Right cardiac atrium (tissue), 5 donors: Measurements from ENCODE around the gene TMOD1. TPM values are rescaled to one million over a fixed set of nuclear protein-coding genes. Genes with fewer than 3 reads are reported as not detected.

Source experiments
- ATAC-seq, 2 donors: fragments of 200-7000 bp; cut with Tn5 transposase; one replicate each; pipeline versions ENCODE4 v1.8.0 to v1.9.1; 2020; ENCODE audit warnings: moderate library complexity in 2 of 2, mild to moderate bottlenecking in 1 of 2
- DNase-seq, 3 donors: peaks; one replicate each; pipeline ENCODE4 v3.0.0-alpha.2; 2020
- H3K27ac ChIP-seq: one replicate; pipeline ENCODE4 v1.5.1; 2013; ENCODE audit warnings: mild to moderate bottlenecking, low read length, control low read depth, moderate library complexity
- H3K27me3 ChIP-seq: one replicate; pipeline ENCODE4 v1.6.1; 2013; ENCODE audit not compliant: control insufficient read depth, insufficient read depth
- H3K4me1 ChIP-seq: one replicate; pipeline ENCODE4 v1.6.1; 2013; ENCODE audit warnings: low read length; ENCODE audit not compliant: control insufficient read depth, insufficient read depth
- H3K4me3 ChIP-seq: one replicate; pipeline ENCODE4 v1.5.1; 2013; ENCODE audit warnings: low read length, control low read depth
- H3K9me3 ChIP-seq: one replicate; pipeline ENCODE4 v1.6.1; 2013; ENCODE audit warnings: low read length; ENCODE audit not compliant: control insufficient read depth
- WGBS: extraction: QIAGEN DNeasy Blood & Tissue Kit; methylation state at CpG from one replicate; pipeline ENCODE4 v1.1.7; 2013; 5-methylcytosine and 5-hydroxymethylcytosine counted together
- intact Hi-C, 4 donors: fragments of 100-400 bp; cut with DNase I; formaldehyde crosslinking; loops; one replicate each; pipeline versions ENCODE4 v1.11.0 to v1.14.0; 2022 to 2023
- polyA plus RNA-seq: library from polyadenylated mRNA; stranded (reverse); fragments of 200-250 nt; gene quantifications from one replicate; pipeline ENCODE4 v1.2.3, GENCODE V29; 2013
- total RNA-seq, 4 donors: library from RNA; stranded (reverse); fragmentation: NEBNext Ultra II Directional; extraction: Animal tissue kit (Norgen Biotek cat#: 25700); gene quantifications; one replicate each; pipeline ENCODE4 v1.2.1, GENCODE V29; 2021
- donor health status: healthy with polysubstance abuse.
- donor health status: DM: no; HTN: yes; CAD: no.
- donor health status: DM: no; HTN: no; CAD: no.
- donor health status: DM: no; HTN: yes; CAD: no; lungs with severe emphysema.
- donor health status: DM: yes; HTN: yes; CAD: no.

The TMOD1 gene
- total and polyA plus RNA-seq, 5 donors: 177 to 220 (median 197) TPM

DNA sequence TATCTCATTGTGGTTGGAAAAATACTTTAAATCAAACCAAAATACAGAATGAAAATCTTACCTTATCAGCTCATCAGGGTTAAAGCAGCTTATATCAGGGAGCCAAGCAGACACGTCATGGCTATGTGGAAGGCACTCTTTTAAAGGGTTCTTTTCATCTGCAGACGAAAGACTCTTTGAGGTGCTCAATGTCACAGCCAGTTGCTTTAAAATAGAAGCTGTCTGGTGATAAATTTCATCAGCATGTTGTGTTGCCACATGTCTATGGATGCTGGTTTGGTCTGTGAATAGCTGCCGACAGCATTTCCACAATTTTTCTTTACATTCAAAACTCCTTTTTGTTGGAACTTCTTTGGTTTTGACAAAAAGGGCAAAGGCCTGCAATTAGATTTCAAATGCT is 124.2 kb downstream of the TMOD1 start:
- 46% methylated on average over 3 of the region's 3 CpGs for WGBS
- intact Hi-C loops: no loop called here
- ATAC-seq (peak; percentile 59 to 68), DNase-seq (no peak)
- Histone ChIP-seq H3K4me3 (no peak overlapping the region), H3K27me3 (no peaks in the 10 kb centered on the region), H3K9me3 (no peaks in the 10 kb centered on the region), H3K4me1 (peaks cover 5% of the 10 kb centered on the region), H3K27ac (no peak overlapping the region)

DNA sequence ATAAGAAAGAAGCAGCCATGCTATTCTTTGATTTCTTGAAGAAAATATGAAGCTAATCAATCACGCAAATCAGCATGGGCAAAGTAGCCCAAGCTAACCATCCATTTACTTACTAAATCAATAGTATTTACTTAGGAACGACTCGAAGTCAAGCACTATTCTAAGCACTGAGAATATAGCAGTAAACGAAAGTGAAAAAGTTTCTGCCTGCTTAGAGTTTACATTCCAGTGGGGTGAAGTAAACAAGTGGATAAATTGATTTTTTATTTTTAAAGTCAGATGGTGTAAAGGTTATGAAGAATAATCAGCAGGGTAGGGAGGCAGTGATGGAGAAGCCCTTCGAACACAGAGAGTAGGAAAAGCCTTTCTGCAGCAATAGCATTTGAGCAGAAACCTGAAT is 126.2 kb downstream of the TMOD1 start:
- no peak for DNase-seq
- Histone ChIP-seq H3K4me1 (peaks cover 7% of the 10 kb centered on the region), H3K9me3 (no peaks in the 10 kb centered on the region), H3K27ac (no peak overlapping the region), H3K4me3 (no peak overlapping the region), H3K27me3 (no peaks in the 10 kb centered on the region)
- intact Hi-C loops: no loop called here
- ATAC-seq: no peak
- 73% methylated on average over 5 of the region's 5 CpGs for WGBS

DNA sequence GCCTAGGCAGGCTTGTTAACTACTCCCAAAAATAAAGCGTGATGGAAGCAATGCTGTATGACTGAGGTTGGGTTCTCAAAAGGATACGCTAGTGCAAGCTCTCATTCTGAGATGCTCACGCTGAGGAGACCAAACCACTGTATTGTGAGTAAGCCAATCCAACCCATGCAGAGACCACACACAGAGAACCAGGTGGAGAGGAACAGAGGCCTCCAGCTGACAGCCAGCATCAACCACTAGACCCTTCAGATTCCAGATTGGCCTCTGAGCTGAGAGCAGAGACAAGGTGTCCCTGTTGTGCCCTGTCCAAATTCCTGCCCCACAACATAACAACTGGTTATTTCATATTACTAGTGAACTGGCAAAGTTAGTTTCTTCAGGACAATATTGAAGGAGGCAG is 127.2 kb downstream of the TMOD1 start:
- peaks cover 7% of the 10 kb centered on the region for H3K4me1 ChIP-seq
- ATAC-seq (no peak), DNase-seq (no peak)
- no peak overlapping the region for H3K4me3 ChIP-seq
- H3K9me3 ChIP-seq: no peaks in the 10 kb centered on the region
- WGBS: 80% methylated on average over 3 of the region's 3 CpGs
- H3K27ac ChIP-seq: peak overlapping the region; percentile 71
- no peaks in the 10 kb centered on the region for H3K27me3 ChIP-seq
- intact Hi-C loops: no loop called here

DNA sequence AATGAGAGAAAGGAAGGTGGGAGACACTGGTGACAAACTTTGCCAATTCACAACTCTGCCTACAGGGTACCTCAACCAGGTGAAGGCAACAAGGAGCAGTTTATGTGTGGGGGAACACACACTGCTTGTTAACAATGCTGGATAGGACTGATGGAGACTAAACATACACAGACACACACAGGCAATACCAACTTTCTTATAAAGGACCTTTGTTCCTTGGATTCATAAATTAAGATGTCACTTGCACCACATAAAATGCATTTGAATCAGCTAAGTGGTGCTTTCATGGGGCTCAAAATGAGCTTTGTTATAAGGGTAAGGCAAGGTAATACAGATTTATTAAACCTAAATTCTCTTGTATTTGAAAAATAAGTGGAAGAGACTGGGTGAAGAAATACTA is 127.7 kb downstream of the TMOD1 start:
- DNase-seq (no peak), ATAC-seq (no peak)
- H3K27ac ChIP-seq: peak overlapping the region; percentile 23
- no peaks in the 10 kb centered on the region for H3K27me3 ChIP-seq
- H3K9me3 ChIP-seq: no peaks in the 10 kb centered on the region
- peaks cover 7% of the 10 kb centered on the region for H3K4me1 ChIP-seq
- intact Hi-C loops: no loop called here
- no peak overlapping the region for H3K4me3 ChIP-seq

DNA sequence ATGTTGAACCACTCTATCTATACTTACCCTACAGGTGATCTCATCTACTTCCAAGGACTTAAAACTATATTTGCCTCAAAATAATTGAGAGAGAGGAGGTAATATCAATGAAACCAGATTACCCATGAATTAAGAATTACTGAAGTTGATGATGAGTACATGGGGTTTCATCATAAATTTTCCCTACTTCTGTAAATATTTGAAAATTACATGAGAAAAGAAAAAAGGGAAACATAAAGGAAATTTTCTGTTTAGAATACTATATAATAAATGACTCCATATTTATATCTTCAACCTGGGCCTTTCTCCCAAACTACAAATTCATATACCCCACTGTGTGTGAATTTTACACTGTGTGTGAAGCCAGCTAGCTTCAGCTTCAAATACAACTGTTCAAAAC is 129.1 kb downstream of the TMOD1 start:
- no peaks in the 10 kb centered on the region for H3K9me3 ChIP-seq
- no peak overlapping the region for H3K4me3 ChIP-seq
- no peaks in the 10 kb centered on the region for H3K27me3 ChIP-seq
- ATAC-seq (no peak), DNase-seq (no peak)
- no peak overlapping the region for H3K27ac ChIP-seq
- peaks cover 7% of the 10 kb centered on the region for H3K4me1 ChIP-seq
- intact Hi-C loops: no loop called here

DNA sequence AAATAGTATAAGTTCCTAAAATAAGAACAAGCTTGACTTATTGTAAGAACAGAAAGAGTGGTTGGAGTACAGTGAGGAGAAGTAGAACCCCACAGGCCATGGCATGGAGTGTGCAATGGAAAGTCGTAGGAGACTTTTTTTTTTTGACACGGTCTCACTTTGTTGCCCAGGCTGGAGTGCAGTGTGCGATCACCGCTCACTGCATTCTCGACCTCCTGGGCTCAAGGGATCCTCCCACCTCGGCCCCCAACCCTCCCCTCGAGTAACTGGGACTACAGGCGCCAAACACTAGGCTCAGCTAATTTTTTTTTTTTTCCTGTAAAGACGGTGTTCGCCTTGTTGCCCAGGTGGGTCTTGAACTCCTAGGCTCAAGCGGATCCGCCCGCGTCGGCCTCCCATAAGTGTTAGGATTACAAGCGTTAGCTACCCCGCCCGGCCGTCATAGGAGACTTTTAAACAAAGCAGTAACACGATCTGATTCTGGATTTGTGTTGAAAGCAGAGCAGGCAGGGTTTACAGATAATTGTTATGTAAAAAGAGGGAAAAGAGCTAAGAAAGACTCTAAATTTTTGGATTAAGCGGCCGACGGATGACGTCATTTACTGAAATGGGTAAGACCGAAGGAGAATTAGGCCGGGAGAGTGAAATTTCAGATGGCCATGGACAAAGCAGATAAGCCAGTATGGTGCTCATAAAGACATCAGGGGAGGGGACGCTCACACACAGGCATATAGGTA is 130.9 kb downstream of the TMOD1 start:
- H3K27me3 ChIP-seq: no peaks in the 10 kb centered on the region
- H3K4me1 ChIP-seq: peaks cover 9% of the 10 kb centered on the region
- 1% methylated on average over 27 of the region's 27 CpGs for WGBS
- intact Hi-C loops: no loop called here
- DNase-seq (peak; percentile 67 to 86 (median 73)), ATAC-seq (peak; percentile 30 to 39)
- no peaks in the 10 kb centered on the region for H3K9me3 ChIP-seq
- H3K4me3 ChIP-seq: peak overlapping the region; percentile 64
- peak overlapping the region; percentile 92 for H3K27ac ChIP-seq

DNA sequence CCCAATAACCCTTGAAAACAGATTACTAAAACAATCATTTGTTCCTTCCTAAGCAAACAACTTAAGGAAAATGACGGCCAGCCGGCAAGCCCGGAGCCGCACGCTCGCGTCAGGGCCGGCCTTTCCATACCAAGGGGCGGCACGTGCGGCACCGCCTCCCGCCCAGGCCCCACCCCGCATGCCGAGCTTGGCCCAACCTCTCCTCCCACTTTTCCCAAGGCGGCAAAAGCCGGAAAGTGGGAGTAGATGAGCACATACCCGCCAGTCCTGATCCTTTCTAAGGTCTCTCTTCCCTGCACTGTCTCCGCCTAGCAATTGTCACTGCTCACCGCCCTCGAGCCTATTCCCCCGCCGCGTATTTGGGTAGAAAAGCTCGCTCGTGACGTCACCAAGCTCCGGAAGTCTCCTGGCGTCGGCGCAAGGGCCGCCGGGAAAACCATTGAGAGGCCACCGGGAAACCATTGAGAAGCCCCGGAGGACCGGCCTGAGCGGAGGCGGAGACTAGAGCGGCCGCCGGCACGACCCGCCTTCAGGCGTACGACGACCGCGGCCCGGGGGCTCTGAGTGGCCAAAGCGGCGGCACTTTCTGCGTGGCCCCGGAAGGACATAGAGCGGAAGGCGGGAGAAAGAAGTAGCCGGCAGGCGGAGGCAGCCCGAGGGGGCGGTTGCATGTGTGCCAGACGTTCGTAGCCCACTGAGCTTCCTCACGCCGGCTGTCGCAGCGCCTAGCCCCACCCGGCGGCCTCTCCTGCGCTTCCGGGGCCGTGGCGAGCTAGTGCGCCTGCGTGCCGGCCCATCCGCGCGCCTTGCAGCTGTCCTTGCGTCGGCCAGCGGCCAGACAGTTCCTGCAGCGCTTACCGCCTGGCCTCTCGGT is 131.8 kb downstream of the TMOD1 start, which contains the start of the genes NCBP1 and TSTD2:
Gene NCBP1, plus strand, starts transcription at position 837 of the 874 bp plus-strand sequence. CDS start 61 bp downstream, outside the sequence.
Gene TSTD2, minus strand, starts transcription at position 384 of the 874 bp plus-strand sequence. CDS start 5,806 bp downstream, outside the sequence.
- Histone ChIP-seq H3K27me3 (no peaks in the 10 kb centered on the region), H3K4me3 (peak within 1 kb of the TSS; percentile 64), H3K4me1 (peaks cover 9% of the 10 kb centered on the region), H3K9me3 (no peaks in the 10 kb centered on the region), H3K27ac (peak within 1 kb of the TSS; percentile 92)
- WGBS: under 1% methylated on average over 83 of the region's 83 CpGs
- DNase-seq: peak; percentile 98 to 99 (median 99)
- intact Hi-C loops: no loop called here
- ATAC-seq: peak; percentile 96 to 97

DNA sequence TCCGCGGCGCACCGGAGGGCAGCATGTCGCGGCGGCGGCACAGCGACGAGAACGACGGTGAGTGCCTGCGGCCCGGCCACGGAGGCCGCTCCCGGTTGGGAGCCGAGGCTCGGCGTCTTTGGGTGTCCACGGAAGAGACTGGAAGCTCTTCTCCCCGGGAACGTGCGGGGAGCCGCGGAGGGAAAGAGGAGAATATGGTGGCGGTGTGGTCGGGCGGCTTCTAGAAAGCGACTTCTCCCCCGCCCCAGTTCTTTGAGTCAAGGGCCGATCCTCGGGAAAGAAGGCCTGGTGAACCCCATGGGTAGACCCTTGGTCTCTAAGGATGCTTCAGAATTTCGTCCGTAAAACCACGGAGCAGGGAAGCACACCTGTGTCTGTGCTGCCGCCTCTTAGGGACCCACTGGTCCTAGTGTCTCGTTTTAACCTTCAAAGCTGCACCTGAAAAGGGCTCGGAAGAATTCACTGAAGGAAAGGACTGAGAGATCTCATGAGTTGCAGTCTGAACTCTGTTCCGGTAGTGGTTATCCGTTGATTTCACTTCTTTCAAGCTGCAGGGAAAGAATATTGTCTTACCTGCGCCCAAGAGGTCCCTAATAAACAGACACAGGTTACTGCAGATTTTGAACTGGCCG is 132.5 kb downstream of the TMOD1 start:
- H3K4me1 ChIP-seq: peaks cover 6% of the 10 kb centered on the region
- DNase-seq (no peak), ATAC-seq (no peak)
- WGBS: under 1% methylated on average over 43 of the region's 43 CpGs
- intact Hi-C loops: no loop called here
- peak overlapping the region; percentile 64 for H3K4me3 ChIP-seq
- peak overlapping the region; percentile 92 for H3K27ac ChIP-seq
- no peaks in the 10 kb centered on the region for H3K27me3 ChIP-seq
- no peaks in the 10 kb centered on the region for H3K9me3 ChIP-seq

DNA sequence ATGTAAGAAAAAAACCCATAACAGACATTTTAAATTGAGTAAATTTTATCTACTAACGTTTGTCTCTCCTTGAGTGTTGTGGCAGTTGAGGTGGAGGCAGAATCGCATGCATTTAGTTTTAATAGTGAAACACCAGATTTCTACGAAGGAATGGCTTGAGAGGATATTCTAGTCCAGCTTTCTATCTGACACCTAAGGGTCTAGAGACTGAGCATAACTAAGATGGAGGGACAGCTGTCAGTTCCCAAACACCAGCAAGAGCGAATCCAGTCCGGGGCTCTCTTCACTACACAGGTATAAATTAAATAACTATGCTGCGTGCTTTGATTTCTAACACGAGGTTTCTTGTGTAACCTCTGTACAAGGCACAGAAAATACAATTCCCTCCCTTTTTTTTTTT is 133.6 kb downstream of the TMOD1 start:
- H3K27me3 ChIP-seq: no peaks in the 10 kb centered on the region
- DNase-seq: no peak
- H3K27ac ChIP-seq: no peak overlapping the region
- intact Hi-C loops: no loop called here
- ATAC-seq: no peak
- no peaks in the 10 kb centered on the region for H3K9me3 ChIP-seq
- whole genome bisulfite sequencing: 74% methylated on average over 7 of the region's 7 CpGs
- H3K4me1 ChIP-seq: peaks cover 6% of the 10 kb centered on the region
- peak overlapping the region; percentile 64 for H3K4me3 ChIP-seq

DNA sequence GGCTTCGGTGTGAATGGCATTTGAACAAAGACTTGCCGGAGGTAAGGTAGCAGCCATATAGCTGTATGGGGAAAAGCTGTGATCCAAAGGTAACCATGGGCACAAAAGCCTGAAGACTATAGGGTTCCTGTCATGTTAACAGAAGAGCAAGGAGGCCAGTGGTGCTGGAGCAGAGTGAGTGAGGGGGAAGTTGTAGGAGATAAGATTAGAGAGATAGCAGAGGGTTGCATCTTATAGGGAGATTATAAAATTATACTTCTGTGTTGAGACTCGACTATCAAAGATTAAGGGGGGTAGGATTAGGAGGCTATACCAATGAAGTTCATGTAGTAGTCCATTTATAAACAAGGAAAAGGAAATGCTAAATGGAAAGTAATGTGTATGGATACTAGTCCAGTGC is 135.4 kb downstream of the TMOD1 start:
- WGBS: 69% methylated on average over 3 of the region's 3 CpGs
- no peaks in the 10 kb centered on the region for H3K9me3 ChIP-seq
- no peaks in the 10 kb centered on the region for H3K27me3 ChIP-seq
- no peak overlapping the region for H3K27ac ChIP-seq
- intact Hi-C loops: no loop called here
- DNase-seq (no peak), ATAC-seq (no peak)
- peaks cover 3% of the 10 kb centered on the region for H3K4me1 ChIP-seq
- no peak overlapping the region for H3K4me3 ChIP-seq

DNA sequence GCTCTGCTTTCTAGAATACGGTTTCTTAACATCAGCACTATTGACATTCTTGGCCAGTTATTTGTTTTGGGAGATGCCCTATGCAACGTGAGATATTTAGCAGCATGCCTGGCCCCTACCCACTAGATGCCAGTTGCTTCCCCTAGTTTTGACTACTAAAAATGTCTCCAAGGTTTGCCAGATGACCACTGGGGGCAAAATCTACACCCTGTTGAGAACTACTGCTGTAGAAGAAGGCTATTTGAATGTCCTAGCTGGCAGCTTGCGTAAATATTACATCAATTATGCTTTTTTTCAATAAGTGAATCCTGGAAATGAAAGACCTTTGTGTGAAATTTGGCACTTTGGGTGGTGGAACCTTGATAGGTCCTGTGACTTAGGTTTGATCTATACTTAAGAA is 137.2 kb downstream of the TMOD1 start:
- 66% methylated on average over 3 of the region's 3 CpGs for WGBS
- Histone ChIP-seq H3K27ac (no peak overlapping the region), H3K4me1 (peaks cover 3% of the 10 kb centered on the region), H3K27me3 (no peaks in the 10 kb centered on the region), H3K9me3 (no peaks in the 10 kb centered on the region), H3K4me3 (no peak overlapping the region)
- intact Hi-C loops: no loop called here
- ATAC-seq: no peak
- no peak for DNase-seq
